RPMI8226 (cell line): ENCODE measurements around the gene QPCTL.
"Not testable (repeated sequence)": the region's sequence is repeated elsewhere in the genome, so short reads cannot be mapped to it uniquely, and the experiment has no call there.

Source experiments
- DNase-seq: peaks from one replicate; pipeline ENCODE4 v3.0.0-alpha.2; 2015

QPCTL gene

GRCh38 chr19:45677351-45678230, 14.9 kb upstream of the QPCTL start:
- no peak for DNase-seq

- peak; percentile 84 for DNase-seq
These were observed 11.0 kb upstream of the QPCTL start for GRCh38 chr19:45681391-45682015.

- DNase-seq = no peak
These were observed 10.3 kb upstream of the QPCTL start for GRCh38 chr19:45682117-45682516.

DNA sequence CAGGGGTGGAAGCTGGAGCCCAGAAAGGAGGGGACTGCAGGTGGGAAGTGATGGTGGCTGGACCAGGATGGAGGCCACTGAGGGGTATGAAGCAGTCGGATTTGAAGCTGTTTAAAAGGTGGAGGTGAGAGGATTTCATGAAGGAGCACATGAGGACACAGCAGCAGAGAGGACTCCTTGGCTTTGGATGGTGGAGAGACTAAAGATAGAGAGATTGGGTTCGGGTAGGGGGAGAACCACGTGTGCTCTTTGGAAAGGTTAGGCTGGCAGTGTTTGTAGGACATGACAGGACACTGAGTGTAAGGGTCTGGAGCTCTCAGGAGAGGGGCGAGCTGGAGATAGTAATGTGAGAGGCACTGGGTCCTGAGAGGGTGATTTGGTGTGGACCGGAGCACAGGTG, 9.6 kb upstream of the QPCTL start:
- no peak for DNase-seq

GRCh38 chr19:45685045-45685444, 7.4 kb upstream of the QPCTL start:
- DNase-seq = not testable (repeated sequence)

GRCh38 chr19:45687599-45687998, 4.9 kb upstream of the QPCTL start:
- no peak for DNase-seq

DNA sequence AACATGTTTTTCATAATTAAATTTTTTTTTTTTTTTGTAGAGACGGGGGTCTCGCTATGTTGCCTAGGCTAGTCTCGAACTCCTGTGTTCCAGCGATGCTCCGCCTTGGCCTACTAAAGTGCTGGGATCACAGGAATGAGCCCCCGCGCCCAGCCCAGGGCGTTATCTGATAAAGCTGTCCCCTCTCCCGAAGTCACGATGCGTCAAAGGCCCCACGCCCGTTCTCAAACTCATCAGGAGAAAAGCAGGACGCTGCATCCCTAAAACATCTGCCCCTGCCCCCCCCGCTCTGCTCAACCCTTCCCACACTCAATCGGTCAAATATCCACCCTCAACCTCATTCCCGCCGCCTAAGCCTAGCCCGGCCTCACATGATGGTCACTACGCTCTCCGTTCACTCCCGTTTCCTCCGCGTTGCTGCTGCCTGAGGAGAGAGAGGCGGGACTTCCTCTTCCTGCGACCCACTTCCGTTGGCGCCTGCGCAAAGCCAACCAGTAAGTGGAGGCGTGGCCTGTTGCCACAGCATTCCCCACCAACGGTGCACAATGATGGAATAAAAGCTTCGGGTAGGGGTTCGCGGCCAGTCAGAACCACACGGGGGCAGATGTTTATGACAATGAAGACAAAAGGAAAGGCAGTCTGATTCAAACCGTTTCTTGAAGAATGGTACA, 815 bp upstream of the QPCTL start, which contains the start of gene SNRPD2:
SNRPD2 (minus strand) TSS at position 438 of the 671 bp plus-strand sequence; CDS start at position 373, 65 bp downstream.
- DNase-seq = peak; percentile 93

DNA sequence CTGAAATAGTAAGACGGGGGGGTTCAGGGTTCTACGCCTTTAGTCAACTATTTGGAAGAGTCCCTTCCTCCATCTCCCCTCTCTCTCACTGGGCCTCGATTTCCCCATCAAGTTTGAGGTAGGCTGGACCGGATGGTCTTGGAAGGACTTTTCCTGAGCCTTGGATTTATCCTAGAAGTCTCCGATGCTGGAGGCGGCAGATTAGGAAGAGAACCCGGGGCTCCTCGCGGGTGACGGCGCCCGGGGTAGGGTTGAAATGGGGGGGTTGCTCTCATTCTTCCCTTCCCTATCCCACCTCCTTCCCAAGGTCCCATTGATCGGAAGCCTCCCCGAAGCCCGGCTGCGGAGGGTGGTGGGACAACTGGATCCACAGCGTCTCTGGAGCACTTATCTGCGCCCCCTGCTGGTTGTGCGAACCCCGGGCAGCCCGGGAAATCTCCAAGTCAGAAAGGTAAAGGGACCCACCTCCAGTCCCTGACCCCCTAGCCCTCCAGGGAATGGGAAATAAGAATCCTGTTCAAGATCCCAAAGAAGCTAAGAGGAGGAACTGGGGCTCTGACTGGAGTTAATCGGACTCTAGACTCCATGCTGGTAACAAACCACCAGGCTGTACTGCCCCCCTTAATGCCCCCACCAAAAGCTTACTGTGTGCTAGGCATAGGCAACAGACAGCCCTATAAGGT, 781 bp downstream of the QPCTL start:
- DNase-seq = peak; percentile 68

- no peak for DNase-seq
These were observed 9.2 kb downstream of the QPCTL start for GRCh38 chr19:45701676-45702075.

GRCh38 chr19:45705115-45705514, 12.6 kb downstream of the QPCTL start:
- DNase-seq = peak; percentile 23

GRCh38 chr19:45705710-45706415, 13.4 kb downstream of the QPCTL start:
- no peak for DNase-seq

- no peak for DNase-seq
These were observed 18.1 kb downstream of the QPCTL start for GRCh38 chr19:45710356-45711130.

DNA sequence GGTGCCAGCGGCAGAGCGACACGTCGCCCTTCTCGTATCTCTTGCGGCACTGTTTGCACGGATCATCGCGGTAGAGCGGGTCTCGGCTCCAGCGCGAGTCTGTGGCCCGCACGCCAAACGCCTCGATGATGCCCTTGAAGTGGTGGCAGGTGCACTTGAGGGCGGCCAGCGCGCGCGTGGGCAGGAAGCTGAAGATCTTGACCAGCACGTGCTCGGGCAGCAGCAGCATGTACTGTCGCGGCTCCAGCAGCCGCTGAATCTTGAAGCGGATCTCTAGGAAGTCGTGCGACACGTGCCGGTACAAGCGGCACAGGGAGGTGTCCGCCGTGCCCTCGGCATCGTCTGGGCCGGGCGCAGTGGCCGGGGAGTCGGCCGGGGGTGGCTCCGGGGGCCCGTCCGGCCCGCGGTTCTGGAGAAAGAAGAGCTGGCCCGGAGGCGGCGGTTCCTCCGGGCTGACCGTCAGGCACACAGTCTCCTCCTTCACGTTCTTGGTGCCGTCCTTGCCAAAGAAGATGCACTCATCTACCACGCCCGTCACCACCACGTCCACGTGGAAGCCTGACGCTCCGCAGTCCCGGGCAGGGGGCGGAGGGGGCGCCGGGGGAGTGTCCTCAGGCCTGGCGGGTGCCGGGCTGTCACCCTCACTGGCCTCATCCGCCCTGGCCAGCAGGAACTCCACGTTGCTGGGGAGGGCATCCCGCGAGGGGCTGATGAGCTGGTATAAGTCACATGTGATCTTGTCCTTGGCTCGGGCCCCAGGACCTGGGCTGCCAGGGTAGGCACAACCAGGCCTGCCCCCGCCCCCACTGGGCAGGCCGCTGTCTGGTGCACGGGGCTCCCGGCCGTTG, 19.6 kb downstream of the QPCTL start:
- DNase-seq = no peak

DNA sequence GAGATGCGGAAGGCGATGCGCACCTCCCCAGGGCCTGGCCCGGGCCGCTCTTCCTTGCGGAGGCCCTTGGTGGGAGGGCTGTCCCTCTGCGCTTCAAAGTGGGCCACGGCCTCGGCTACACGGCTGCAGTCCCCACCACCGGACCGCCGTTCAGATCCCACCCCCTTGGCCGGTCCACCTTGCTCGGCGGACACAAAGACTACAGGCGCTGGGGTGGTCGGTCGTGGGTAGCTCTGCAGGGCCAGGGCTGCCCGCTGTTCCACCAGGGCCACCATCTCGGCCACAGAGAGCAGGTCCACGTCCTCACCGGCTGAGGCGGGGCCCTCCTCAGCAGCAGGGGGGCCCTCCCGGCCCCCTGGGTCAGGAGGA, 20.2 kb downstream of the QPCTL start:
- no peak for DNase-seq

- no peak for DNase-seq
These were observed 20.7 kb downstream of the QPCTL start for GRCh38 chr19:45713141-45713540.

DNA sequence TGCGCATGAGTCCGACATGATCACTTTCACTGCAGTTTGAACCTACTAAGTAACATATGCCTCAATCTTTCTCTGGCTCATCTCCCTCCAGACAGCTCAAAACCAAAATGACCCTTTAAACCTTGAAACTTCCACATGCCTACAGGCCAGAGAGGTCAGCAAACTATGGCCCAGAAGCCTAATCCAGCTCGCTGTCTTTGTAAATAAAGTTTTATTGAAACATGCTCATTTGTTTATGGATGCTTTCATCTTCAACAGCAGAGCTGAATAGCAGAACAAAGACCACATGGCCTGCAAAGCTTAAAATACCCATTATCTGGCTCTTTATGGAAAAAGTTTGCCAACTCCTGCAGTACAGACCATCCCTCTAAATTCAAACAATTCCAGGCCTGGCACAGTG, 22.7 kb downstream of the QPCTL start:
- no peak for DNase-seq

GRCh38 chr19:45716359-45717130, 24.1 kb downstream of the QPCTL start:
- peak; percentile 28 for DNase-seq

DNA sequence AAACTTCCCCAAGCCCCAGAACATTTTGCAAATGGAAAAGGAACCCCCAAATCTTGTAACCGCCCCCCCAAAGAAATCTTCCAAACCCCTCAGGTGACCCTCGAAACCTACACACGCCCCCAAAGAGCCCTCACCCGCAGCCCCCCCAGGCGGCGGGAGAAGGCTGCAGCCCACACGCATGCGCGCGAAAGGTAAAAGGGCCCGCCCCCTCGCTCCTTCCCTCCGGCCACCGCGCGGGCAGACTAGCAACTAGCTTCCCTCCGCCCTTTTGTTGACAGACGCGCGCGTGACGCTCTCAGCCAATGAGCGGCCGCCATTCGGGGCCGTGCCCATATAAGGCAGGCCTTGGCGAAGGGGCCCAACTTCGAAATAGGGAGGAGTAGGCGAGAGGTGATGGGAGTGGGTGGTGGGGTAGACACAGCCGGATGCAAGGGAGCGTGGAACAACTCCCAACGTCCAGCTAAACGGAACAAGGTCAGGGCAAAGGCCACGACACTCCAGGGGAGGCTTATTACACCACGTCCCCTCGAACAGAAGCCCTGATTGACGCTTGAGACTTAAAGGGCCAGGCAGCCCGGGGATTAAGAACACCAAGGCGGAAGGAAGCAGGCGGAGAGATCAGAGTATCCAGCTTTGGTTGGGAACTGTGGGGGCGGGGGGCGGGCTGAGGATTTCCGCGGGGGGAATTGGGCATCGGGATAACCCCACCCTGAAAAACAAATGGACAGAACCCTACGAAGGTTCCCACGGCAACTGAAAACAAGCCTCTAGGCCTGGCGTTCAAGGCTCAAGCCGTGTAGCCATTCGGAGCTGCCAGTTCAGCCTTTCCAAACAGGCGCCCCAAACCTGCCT, 24.9 kb downstream of the QPCTL start:
- DNase-seq = peak; percentile 98
